OCI-LY3 (cell line): ENCODE data around the gene PIK3R2.
"Not testable (repeated sequence)": the region's sequence is repeated elsewhere in the genome, so short reads cannot be mapped to it uniquely, and the experiment has no call there.

Source experiments
- CTCF ChIP-seq: fragments of 200-600, 300-600 bp; sonication (generic); IDR thresholded peaks from 2 replicates; pipeline ENCODE4 v1.5.1; 2014; ENCODE audit warnings: antibody characterized with exemption, low read length, low read depth
- EZH2phosphoT487 ChIP-seq: fragments of 200-600 bp; shearing (Covaris generic); IDR thresholded peaks from 2 replicates; pipeline ENCODE4 v1.6.1; 2018; ENCODE audit warnings: antibody characterized with exemption, mixed run types, low read depth

DNA sequence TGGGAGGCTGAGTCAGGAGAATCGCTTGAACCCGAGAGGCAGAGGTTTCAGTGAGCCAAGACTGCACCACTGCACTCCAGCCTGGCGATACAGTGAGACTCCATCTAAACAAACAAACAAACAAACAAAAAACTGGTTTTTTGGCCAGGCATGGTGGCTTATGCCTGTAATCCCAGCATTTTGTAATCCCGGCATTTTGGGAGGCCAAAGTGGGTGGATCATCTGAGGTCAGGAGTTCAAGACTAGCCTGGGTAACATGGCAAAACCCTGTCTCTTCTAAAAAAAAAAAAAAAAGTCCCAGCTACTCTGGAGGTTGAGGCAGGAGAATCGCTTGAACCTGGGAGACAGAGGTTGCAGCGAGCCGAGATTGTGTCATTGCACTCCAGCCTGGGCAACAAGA, 47.7 kb upstream of the PIK3R2 start:
- not testable (repeated sequence) for TF ChIP-seq EZH2phosphoT487, CTCF
